ENCODE data around the gene ARSH. TPM values are rescaled to one million over a fixed set of nuclear protein-coding genes. Genes with fewer than 3 reads are reported as not detected.
"Not testable (repeated sequence)": the region's sequence is repeated elsewhere in the genome, so short reads cannot be mapped to it uniquely, and the experiment has no call there.

ARSH gene
- total RNA-seq, 1 experiment from 2014 or later, result not detected

- H3K27me3 ChIP-seq (ENCODE audit: control insufficient read depth, insufficient read depth, low read length), result no peaks in the 10 kb centered on the region
- H3K36me3 ChIP-seq (ENCODE audit: control insufficient read depth, insufficient read depth, low read length), result no peaks in the 10 kb centered on the region
- intact Hi-C loops (cut with micrococcal nuclease; ENCODE audit: unreplicated experiment) (no loop called here), in situ Hi-C loops (cut with HindIII; ENCODE audit: low pct_unique_long_range_greater_than_20kb, low sequenced_read_pairs) (no loop called here)
- POLR2A ChIA-PET, result no interaction called here
- H3K27ac ChIP-seq (ENCODE audit: low read length), result no peak overlapping the region
- ATAC-seq (no peak), DNase-seq (ENCODE audit: low read depth, low spot score) (no peak)
- TF ChIP-seq REST (IDR thresholded peaks at IDR 0.05; ENCODE audit: insufficient read depth in 1 of 2, low read depth in 2 of 2, low read length in 1 of 2), result no peak
- TF ChIP-seq SIN3A (IDR thresholded peaks at IDR 0.05; ENCODE audit: borderline replicate concordance, insufficient read depth, low read depth, low read length), result no peak
- no peak for TF ChIP-seq POLR2AphosphoS5 (IDR thresholded peaks at IDR 0.05; ENCODE audit: low read depth, low read length)
- TF ChIP-seq CTCF (IDR thresholded peaks at IDR 0.05), result no peak
- no peak for TF ChIP-seq TCF7L2 (IDR thresholded peaks at IDR 0.05; ENCODE audit: low read depth, low read length)
- BruUV-seq (replicated peaks), result no TSS peak
- no peaks in the 10 kb centered on the region for H3K9me3 ChIP-seq (ENCODE audit: control insufficient read depth, insufficient read depth, low read depth, low read length)
- no peaks in the 10 kb centered on the region for H3K4me1 ChIP-seq (ENCODE audit: control insufficient read depth, insufficient read depth, low read length)
- CTCF ChIA-PET, result no interaction called here
- H3K4me3 ChIP-seq (ENCODE audit: low read depth in 2 of 2, low read length in 2 of 2), result no peak overlapping the region
Observed at GRCh38 chrX:3044671-3045070, 38.3 kb downstream of the ARSH start.

GRCh38 chrX:3046253-3047240 is 40.2 kb downstream of the ARSH start:
- ATAC-seq (no peak), DNase-seq (ENCODE audit: low read depth, low spot score) (no peak)
- POLR2A ChIA-PET, result interaction anchor here (0.6 kb wide), 1 partner anchor 20 kb away, joined by 9 read pairs; no protein-coding TSS in a partner anchor
- H3K27ac ChIP-seq (ENCODE audit: low read length), result no peak overlapping the region
- no peaks in the 10 kb centered on the region for H3K4me1 ChIP-seq (ENCODE audit: control insufficient read depth, insufficient read depth, low read length)
- in situ Hi-C loops (cut with HindIII; ENCODE audit: low pct_unique_long_range_greater_than_20kb, low sequenced_read_pairs) (no loop called here), intact Hi-C loops (cut with micrococcal nuclease; ENCODE audit: unreplicated experiment) (no loop called here)
- TF ChIP-seq POLR2AphosphoS5 (IDR thresholded peaks at IDR 0.05; ENCODE audit: low read depth, low read length) (no peak), CTCF (IDR thresholded peaks at IDR 0.05) (no peak), SIN3A (IDR thresholded peaks at IDR 0.05; ENCODE audit: borderline replicate concordance, insufficient read depth, low read depth, low read length) (no peak), TCF7L2 (IDR thresholded peaks at IDR 0.05; ENCODE audit: low read depth, low read length) (no peak), REST (IDR thresholded peaks at IDR 0.05; ENCODE audit: insufficient read depth in 1 of 2, low read depth in 2 of 2, low read length in 1 of 2) (no peak)
- no peaks in the 10 kb centered on the region for H3K9me3 ChIP-seq (ENCODE audit: control insufficient read depth, insufficient read depth, low read depth, low read length)
- no peak overlapping the region for H3K4me3 ChIP-seq (ENCODE audit: low read depth in 2 of 2, low read length in 2 of 2)
- no TSS peak for BruUV-seq (replicated peaks)
- no peaks in the 10 kb centered on the region for H3K36me3 ChIP-seq (ENCODE audit: control insufficient read depth, insufficient read depth, low read length)
- CTCF ChIA-PET, result no interaction called here
- no peaks in the 10 kb centered on the region for H3K27me3 ChIP-seq (ENCODE audit: control insufficient read depth, insufficient read depth, low read length)

- DNase-seq (ENCODE audit: low read depth, low spot score); CTCF ChIA-PET; H3K4me1 ChIP-seq (ENCODE audit: control insufficient read depth, insufficient read depth, low read length); H3K36me3 ChIP-seq (ENCODE audit: control insufficient read depth, insufficient read depth, low read length); POLR2A ChIA-PET; H3K27me3 ChIP-seq (ENCODE audit: control insufficient read depth, insufficient read depth, low read length); H3K27ac ChIP-seq (ENCODE audit: low read length); H3K4me3 ChIP-seq (ENCODE audit: low read depth in 2 of 2, low read length in 2 of 2); intact Hi-C loops (cut with micrococcal nuclease; ENCODE audit: unreplicated experiment); in situ Hi-C loops (cut with HindIII; ENCODE audit: low pct_unique_long_range_greater_than_20kb, low sequenced_read_pairs); BruUV-seq (replicated peaks); ATAC-seq; H3K9me3 ChIP-seq (ENCODE audit: control insufficient read depth, insufficient read depth, low read depth, low read length): not testable (repeated sequence)
Observed at GRCh38 chrX:3050523-3051175, 44.3 kb downstream of the ARSH start.
